CD4-positive, alpha-beta memory T cell (primary cell): ENCODE measurements around the gene GCGR. TPM values are rescaled to one million over a fixed set of nuclear protein-coding genes. Genes with fewer than 3 reads are reported as not detected.

Experiments used
- CTCF ChIA-PET: fragments of 350-600 bp; sonication (Branson Sonifier 250); formaldehyde crosslinking; loops from one replicate; lab custom pipeline; 2021; ENCODE audit warnings: inconsistent platforms; ENCODE audit not compliant: partially characterized antibody; lab: Charles Lee
- POLR2A ChIA-PET: fragments of 350-600 bp; sonication (Branson Sonifier 250); formaldehyde crosslinking; loops from one replicate; lab custom pipeline; 2021; ENCODE audit not compliant: partially characterized antibody; lab: Charles Lee
- DNase-seq, 5 donors: peaks; one replicate each; pipeline versions ENCODE4 v3.0.0 to v3.0.0-alpha.2; 2020 to 2022; ENCODE audit warnings: mixed read lengths in 1 of 5
- H3K27ac ChIP-seq: one replicate; pipeline ENCODE4 v1.7.0; 2013; ENCODE audit warnings: low read depth, low read length
- H3K27me3 ChIP-seq: 2 replicates; pipeline ENCODE4 v1.7.0; 2013; ENCODE audit warnings: mild to moderate bottlenecking, low read length, moderate library complexity; ENCODE audit not compliant: insufficient read depth
- H3K36me3 ChIP-seq: 2 replicates; pipeline ENCODE4 v1.7.0; 2013; ENCODE audit warnings: mild to moderate bottlenecking, low read length, moderate library complexity; ENCODE audit not compliant: insufficient read depth
- H3K4me1 ChIP-seq: 2 replicates; pipeline ENCODE4 v1.7.0; 2013; ENCODE audit warnings: mild to moderate bottlenecking, low read length, moderate library complexity; ENCODE audit not compliant: insufficient read depth
- H3K4me3 ChIP-seq, 2 donors: one replicate each; pipeline ENCODE4 v1.7.0; 2013; ENCODE audit warnings: low read length in 2 of 2, mild to moderate bottlenecking in 1 of 2
- H3K9me3 ChIP-seq, 2 donors: one replicate each; pipeline ENCODE4 v1.7.0; 2013; ENCODE audit warnings: low read length in 2 of 2, control low read depth in 1 of 2; ENCODE audit not compliant: control insufficient read depth in 1 of 2
- H3K27ac Mint-ChIP-seq, 7 donors: one replicate each; pipeline ENCODE4 v1.8.0; 2020 to 2021; ENCODE audit warnings: mixed read lengths in 7 of 7, mild to moderate bottlenecking in 6 of 7, inconsistent platforms in 3 of 7, moderate library complexity in 3 of 7
- H3K27me3 Mint-ChIP-seq, 2 donors: one replicate each; pipeline ENCODE4 v1.8.0; 2020 to 2021; ENCODE audit warnings: mixed read lengths in 2 of 2
- H3K36me3 Mint-ChIP-seq, 2 donors: one replicate each; pipeline ENCODE4 v1.8.0; 2020 to 2021; ENCODE audit warnings: mixed read lengths in 2 of 2, inconsistent platforms in 1 of 2, mild to moderate bottlenecking in 1 of 2
- H3K4me1 Mint-ChIP-seq, 4 donors: one replicate each; pipeline ENCODE4 v1.8.0; 2020 to 2021; ENCODE audit warnings: mixed read lengths in 4 of 4, mild to moderate bottlenecking in 1 of 4
- H3K4me3 Mint-ChIP-seq, 8 donors: one replicate each; pipeline ENCODE4 v1.8.0; 2020 to 2021; ENCODE audit warnings: mixed read lengths in 8 of 8, mild to moderate bottlenecking in 7 of 8, moderate library complexity in 6 of 8, inconsistent platforms in 3 of 8
- H3K9me3 Mint-ChIP-seq, 8 donors: one replicate each; pipeline ENCODE4 v1.8.0; 2020 to 2021; ENCODE audit warnings: mixed read lengths in 8 of 8, mild to moderate bottlenecking in 5 of 8, inconsistent platforms in 3 of 8, moderate library complexity in 1 of 8
- intact Hi-C: fragments of 100-400 bp; cut with micrococcal nuclease; formaldehyde crosslinking; loops from one replicate; pipeline ENCODE4 v1.15.1; 2023
- polyA plus RNA-seq, 2 donors: library from polyadenylated mRNA; unstranded; fragments of 300-500 nt; fragmentation: Illumina TruSeq; gene quantifications; one replicate each; pipeline ENCODE4 v1.2.3, GENCODE V29; 2021
- total RNA-seq, 2 experiments: library from RNA; stranded (reverse); gene quantifications; one replicate each; pipeline ENCODE4 v1.2.3, GENCODE V29; 2021

The GCGR gene
- total and polyA plus RNA-seq, 4 experiments from 2014 or later = not detected

- Histone ChIP-seq H3K4me3 (no peak overlapping the region), H3K27me3 (no peaks in the 10 kb centered on the region), H3K4me1 (peaks cover 19% of the 10 kb centered on the region), H3K9me3 (no peaks in the 10 kb centered on the region), H3K27ac (no peak overlapping the region), H3K36me3 (no peaks in the 10 kb centered on the region)
- H3K4me1 Mint-ChIP-seq = peaks cover 15 to 36% (median 21%) of the 10 kb centered on the region in 4 donors
- intact Hi-C loops = no loop called here
- no peaks in the 10 kb centered on the region for H3K27me3 Mint-ChIP-seq
- H3K9me3 Mint-ChIP-seq = no peaks in the 10 kb centered on the region
- peak overlapping the region in 1 of 8 donors; percentile 30 for H3K4me3 Mint-ChIP-seq
- no peak for DNase-seq
- peak overlapping the region in 4 of 7 donors; percentile 22 to 64 (median 51) for H3K27ac Mint-ChIP-seq
- ChIA-PET CTCF (no interaction called here), POLR2A (no interaction called here)
- peaks cover 5 to 12% of the 10 kb centered on the region in 2 donors for H3K36me3 Mint-ChIP-seq
These were observed 24.7 kb downstream of the GCGR start for GRCh38 chr17:81828656-81829055.

- Mint-ChIP-seq H3K9me3 (no peaks in the 10 kb centered on the region), H3K36me3 (peaks cover 5 to 10% of the 10 kb centered on the region in 2 donors), H3K27ac (peak overlapping the region in 3 of 7 donors; percentile 29 to 96 (median 47)), H3K4me3 (no peak overlapping the region), H3K27me3 (no peaks in the 10 kb centered on the region), H3K4me1 (peaks cover 15 to 40% (median 24%) of the 10 kb centered on the region in 4 donors)
- no peak for DNase-seq
- Histone ChIP-seq H3K4me1 (peaks cover 23% of the 10 kb centered on the region), H3K9me3 (no peaks in the 10 kb centered on the region), H3K36me3 (no peaks in the 10 kb centered on the region), H3K27me3 (no peaks in the 10 kb centered on the region), H3K27ac (no peak overlapping the region), H3K4me3 (no peak overlapping the region)
- ChIA-PET POLR2A (no interaction called here), CTCF (no interaction called here)
- intact Hi-C loops = loop anchor here (5.0 kb wide), 1 partner anchor 42 kb away; the partner anchor contains the start of gene ARHGDIA
These were observed 25.9 kb downstream of the GCGR start for GRCh38 chr17:81829858-81830257.

GRCh38 chr17:81831563-81831956 lies 27.6 kb downstream of the GCGR start:
- Mint-ChIP-seq H3K4me3 (peak overlapping the region; percentile 89 to 97 (median 94)), H3K9me3 (no peaks in the 10 kb centered on the region), H3K36me3 (peaks cover 0 to 10% of the 10 kb centered on the region in 2 donors), H3K27ac (peak overlapping the region; percentile 96 to 98 (median 97)), H3K27me3 (no peaks in the 10 kb centered on the region), H3K4me1 (peaks cover 11 to 35% (median 20%) of the 10 kb centered on the region in 4 donors)
- Histone ChIP-seq H3K9me3 (no peaks in the 10 kb centered on the region), H3K4me3 (peak overlapping the region in 1 of 2 donors; percentile 50), H3K27ac (peak overlapping the region; percentile 67), H3K4me1 (peaks cover 23% of the 10 kb centered on the region), H3K27me3 (no peaks in the 10 kb centered on the region), H3K36me3 (no peaks in the 10 kb centered on the region)
- no peak for DNase-seq
- CTCF ChIA-PET = no interaction called here
- intact Hi-C loops = loop anchor here (5.0 kb wide), 1 partner anchor 41 kb away; the partner anchor contains the start of gene ARHGDIA
- POLR2A ChIA-PET = interaction anchor here (0.6 to 0.7 kb wide), 2 partner anchors 38 to 137 kb away, joined by 3 read pairs; no protein-coding TSS in a partner anchor

GRCh38 chr17:81831957-81832607 lies 28.1 kb downstream of the GCGR start:
- Histone ChIP-seq H3K27me3 (no peaks in the 10 kb centered on the region), H3K27ac (peak overlapping the region; percentile 67), H3K36me3 (no peaks in the 10 kb centered on the region), H3K9me3 (no peaks in the 10 kb centered on the region), H3K4me1 (peaks cover 23% of the 10 kb centered on the region), H3K4me3 (peak overlapping the region; percentile 50 to 56)
- H3K4me3 Mint-ChIP-seq = peak overlapping the region; percentile 89 to 97 (median 94)
- H3K27me3 Mint-ChIP-seq = no peaks in the 10 kb centered on the region
- H3K9me3 Mint-ChIP-seq = no peaks in the 10 kb centered on the region
- ChIA-PET CTCF (no interaction called here), POLR2A (interaction anchor here (0.6 to 1.7 kb wide), 7 partner anchors 20 to 274 kb away, joined by 3 to 10 read pairs (median 3); partner anchors contain the start of genes ASPSCR1, CENPX and P4HB)
- intact Hi-C loops = loop anchor here (2.0 to 5.0 kb wide), 2 partner anchors 40 to 279 kb away; partner anchors contain the start of genes ARHGDIA and FAAP100
- peak; percentile 54 to 80 (median 57) for DNase-seq
- H3K27ac Mint-ChIP-seq = peak overlapping the region; percentile 96 to 98 (median 97)
- H3K36me3 Mint-ChIP-seq = peaks cover 0 to 10% of the 10 kb centered on the region in 2 donors
- H3K4me1 Mint-ChIP-seq = peaks cover 11 to 35% (median 20%) of the 10 kb centered on the region in 4 donors

- Histone ChIP-seq H3K4me3 (peak overlapping the region; percentile 50 to 56), H3K36me3 (no peaks in the 10 kb centered on the region), H3K27ac (peak overlapping the region; percentile 67), H3K4me1 (peaks cover 23% of the 10 kb centered on the region), H3K27me3 (no peaks in the 10 kb centered on the region), H3K9me3 (no peaks in the 10 kb centered on the region)
- H3K9me3 Mint-ChIP-seq = no peaks in the 10 kb centered on the region
- intact Hi-C loops = loop anchor here (1.0 to 5.0 kb wide), 3 partner anchors 28 to 280 kb away; partner anchors contain the start of genes ARHGDIA, FAAP100 and P4HB
- H3K36me3 Mint-ChIP-seq = peaks cover 0 to 10% of the 10 kb centered on the region in 2 donors
- no peaks in the 10 kb centered on the region for H3K27me3 Mint-ChIP-seq
- H3K4me1 Mint-ChIP-seq = peaks cover 11 to 35% (median 21%) of the 10 kb centered on the region in 4 donors
- peak overlapping the region; percentile 89 to 97 (median 94) for H3K4me3 Mint-ChIP-seq
- peak; percentile 24 to 54 (median 41) for DNase-seq
- POLR2A ChIA-PET = interaction anchor here (0.6 to 1.7 kb wide), 15 partner anchors 15 to 314 kb away, joined by 3 to 18 read pairs (median 4); partner anchors contain the start of genes ARHGDIA, ASPSCR1, CENPX and MRPL12
- CTCF ChIA-PET = no interaction called here
- peak overlapping the region; percentile 96 to 98 (median 97) for H3K27ac Mint-ChIP-seq
These were observed 28.7 kb downstream of the GCGR start for GRCh38 chr17:81832608-81833159.

GRCh38 chr17:81833160-81833920 lies 29.4 kb downstream of the GCGR start, which contains the start of gene MCRIP1:
TSS of gene MCRIP1 (minus strand) at chr17:81833291. CDS start at chr17:81824506, 8,785 bp downstream.
- Histone ChIP-seq H3K27ac (peak within 1 kb of the TSS; percentile 90), H3K36me3 (no peaks in the 10 kb centered on the region), H3K4me3 (peak within 1 kb of the TSS; percentile 56 to 79), H3K27me3 (no peaks in the 10 kb centered on the region), H3K4me1 (peaks cover 23% of the 10 kb centered on the region), H3K9me3 (no peaks in the 10 kb centered on the region)
- peak; percentile 91 to 93 (median 92) for DNase-seq
- Mint-ChIP-seq H3K4me3 (peak within 1 kb of the TSS; percentile 89 to 97 (median 94)), H3K9me3 (no peaks in the 10 kb centered on the region), H3K27me3 (no peaks in the 10 kb centered on the region), H3K4me1 (peaks cover 10 to 31% (median 21%) of the 10 kb centered on the region in 4 donors), H3K36me3 (peaks cover 0 to 10% of the 10 kb centered on the region in 2 donors), H3K27ac (peak within 1 kb of the TSS; percentile 96 to 98 (median 97))
- intact Hi-C loops = loop anchor here (1.0 to 5.0 kb wide), 3 partner anchors 27 to 281 kb away; partner anchors contain the start of genes ARHGDIA, FAAP100 and P4HB
- ChIA-PET CTCF (interaction anchor here (1.0 to 1.2 kb wide), 2 partner anchors 36 to 120 kb away, joined by 3 to 5 read pairs; no protein-coding TSS in a partner anchor), POLR2A (interaction anchor here (0.9 to 1.7 kb wide), 19 partner anchors 15 to 314 kb away, joined by 3 to 18 read pairs (median 4); partner anchors contain the start of genes ARHGDIA, ARL16, ASPSCR1 and HGS)
